ENCODE data around the gene AFDN.
"Not testable (repeated sequence)": the region's sequence is repeated elsewhere in the genome, so short reads cannot be mapped to it uniquely, and the experiment has no call there.

Gene AFDN

GRCh38 chr6:167996424-167997199 is 169.9 kb downstream of the AFDN start:
- H3K4me3 Mint-ChIP-seq: peak overlapping the region in 1 of 2 donors; percentile 23
- H3K4me1 Mint-ChIP-seq (ENCODE audit: low read depth in 2 of 2): no peaks in the 10 kb centered on the region
- H3K36me3 Mint-ChIP-seq (ENCODE audit: insufficient read depth): no peaks in the 10 kb centered on the region
- ATAC-seq (replicated peaks) (no peak), DNase-seq (no peak)
- H3K27me3 Mint-ChIP-seq: peaks cover 0 to 41% of the 10 kb centered on the region in 2 donors
- H3K9me3 Mint-ChIP-seq: no peaks in the 10 kb centered on the region
- H3K27ac Mint-ChIP-seq: no peak overlapping the region

- Mint-ChIP-seq H3K27me3 (peaks cover 0 to 41% of the 10 kb centered on the region in 2 donors), H3K4me3 (peak within 1 kb of the TSS in 1 of 2 donors; percentile 23), H3K4me1 (ENCODE audit: low read depth in 2 of 2) (no peaks in the 10 kb centered on the region), H3K27ac (no peak within 1 kb of the TSS), H3K36me3 (ENCODE audit: insufficient read depth) (no peaks in the 10 kb centered on the region), H3K9me3 (no peaks in the 10 kb centered on the region)
- DNase-seq (no peak), ATAC-seq (replicated peaks) (no peak)
These were observed 170.9 kb downstream of the AFDN start, which contains the start of gene KIF25 for GRCh38 chr6:167997642-167998041. Gene KIF25, plus strand, starts transcription at chr6:167997671. Its CDS starts 31,915 bp downstream, at chr6:168029586.

GRCh38 chr6:167998215-167998614 is 171.5 kb downstream of the AFDN start:
- H3K4me3 Mint-ChIP-seq: no peak overlapping the region
- no peak overlapping the region for H3K27ac Mint-ChIP-seq
- DNase-seq: no peak
- no peak for ATAC-seq (replicated peaks)
- peaks cover 0 to 41% of the 10 kb centered on the region in 2 donors for H3K27me3 Mint-ChIP-seq
- H3K36me3 Mint-ChIP-seq (ENCODE audit: insufficient read depth): no peaks in the 10 kb centered on the region
- H3K9me3 Mint-ChIP-seq: no peaks in the 10 kb centered on the region
- H3K4me1 Mint-ChIP-seq (ENCODE audit: low read depth in 2 of 2): no peaks in the 10 kb centered on the region

- DNase-seq (no peak), ATAC-seq (replicated peaks) (no peak)
These were observed 173.7 kb downstream of the AFDN start for GRCh38 chr6:168000198-168001028.

GRCh38 chr6:168001029-168001332 is 174.3 kb downstream of the AFDN start:
- Mint-ChIP-seq H3K4me1 (ENCODE audit: low read depth in 2 of 2) (no peaks in the 10 kb centered on the region), H3K36me3 (ENCODE audit: insufficient read depth) (no peaks in the 10 kb centered on the region), H3K27ac (no peak overlapping the region), H3K9me3 (no peaks in the 10 kb centered on the region), H3K4me3 (no peak overlapping the region), H3K27me3 (peaks cover 18 to 31% of the 10 kb centered on the region in 2 donors)
- ATAC-seq (replicated peaks) (no peak), DNase-seq (no peak)

More at GRCh38 chr6:168000198-168001028, 173.7 kb downstream of the AFDN start:
- H3K36me3 Mint-ChIP-seq (ENCODE audit: insufficient read depth): no peaks in the 10 kb centered on the region
- H3K27me3 Mint-ChIP-seq: peaks cover 17 to 36% of the 10 kb centered on the region in 2 donors
- no peak overlapping the region for H3K27ac Mint-ChIP-seq
- no peak overlapping the region for H3K4me3 Mint-ChIP-seq
- no peaks in the 10 kb centered on the region for H3K9me3 Mint-ChIP-seq
- no peaks in the 10 kb centered on the region for H3K4me1 Mint-ChIP-seq (ENCODE audit: low read depth in 2 of 2)

GRCh38 chr6:168001514-168001913 is 174.8 kb downstream of the AFDN start:
- not testable (repeated sequence) for H3K9me3 Mint-ChIP-seq; H3K36me3 Mint-ChIP-seq (ENCODE audit: insufficient read depth); H3K27ac Mint-ChIP-seq; H3K4me3 Mint-ChIP-seq; DNase-seq; H3K4me1 Mint-ChIP-seq (ENCODE audit: low read depth in 2 of 2); ATAC-seq (replicated peaks)
- H3K27me3 Mint-ChIP-seq: peaks cover 18 to 26% of the 10 kb centered on the region in 2 donors

GRCh38 chr6:168002804-168003203 is 176.1 kb downstream of the AFDN start:
- peaks cover 18 to 21% of the 10 kb centered on the region in 2 donors for H3K27me3 Mint-ChIP-seq
- no peaks in the 10 kb centered on the region for H3K4me1 Mint-ChIP-seq (ENCODE audit: low read depth in 2 of 2)
- DNase-seq (no peak), ATAC-seq (replicated peaks) (no peak)
- no peaks in the 10 kb centered on the region for H3K36me3 Mint-ChIP-seq (ENCODE audit: insufficient read depth)
- no peak overlapping the region for H3K27ac Mint-ChIP-seq
- no peaks in the 10 kb centered on the region for H3K9me3 Mint-ChIP-seq
- no peak overlapping the region for H3K4me3 Mint-ChIP-seq

GRCh38 chr6:168004023-168004422 is 177.3 kb downstream of the AFDN start:
- Mint-ChIP-seq H3K27me3 (peaks cover 14 to 18% of the 10 kb centered on the region in 2 donors), H3K4me1 (ENCODE audit: low read depth in 2 of 2) (no peaks in the 10 kb centered on the region), H3K27ac (no peak overlapping the region), H3K4me3 (no peak overlapping the region), H3K9me3 (no peaks in the 10 kb centered on the region), H3K36me3 (ENCODE audit: insufficient read depth) (no peaks in the 10 kb centered on the region)
- DNase-seq: no peak
- ATAC-seq (replicated peaks): no peak

GRCh38 chr6:168004945-168005344 is 178.2 kb downstream of the AFDN start:
- no peaks in the 10 kb centered on the region for H3K36me3 Mint-ChIP-seq (ENCODE audit: insufficient read depth)
- DNase-seq (no peak), ATAC-seq (replicated peaks) (no peak)
- H3K27ac Mint-ChIP-seq: no peak overlapping the region
- peaks cover 14 to 18% of the 10 kb centered on the region in 2 donors for H3K27me3 Mint-ChIP-seq
- H3K4me1 Mint-ChIP-seq (ENCODE audit: low read depth in 2 of 2): no peaks in the 10 kb centered on the region
- H3K4me3 Mint-ChIP-seq: no peak overlapping the region
- H3K9me3 Mint-ChIP-seq: peaks cover 0 to under 1% of the 10 kb centered on the region in 2 donors

GRCh38 chr6:168005796-168006195 is 179.1 kb downstream of the AFDN start:
- Mint-ChIP-seq H3K9me3 (peaks cover under 1 to 9% of the 10 kb centered on the region in 2 donors), H3K27ac (no peak overlapping the region), H3K27me3 (peaks cover 14 to 18% of the 10 kb centered on the region in 2 donors), H3K4me1 (ENCODE audit: low read depth in 2 of 2) (no peaks in the 10 kb centered on the region), H3K36me3 (ENCODE audit: insufficient read depth) (no peaks in the 10 kb centered on the region), H3K4me3 (no peak overlapping the region)
- ATAC-seq (replicated peaks) (no peak), DNase-seq (no peak)

GRCh38 chr6:168007592-168008338 is 181.1 kb downstream of the AFDN start:
- no peak for ATAC-seq (replicated peaks)
- peaks cover 14 to 18% of the 10 kb centered on the region in 2 donors for H3K27me3 Mint-ChIP-seq
- DNase-seq: no peak
- H3K27ac Mint-ChIP-seq: no peak overlapping the region
- H3K36me3 Mint-ChIP-seq (ENCODE audit: insufficient read depth): no peaks in the 10 kb centered on the region
- H3K4me3 Mint-ChIP-seq: no peak overlapping the region
- H3K9me3 Mint-ChIP-seq: peaks cover 3 to 19% of the 10 kb centered on the region in 2 donors
- no peaks in the 10 kb centered on the region for H3K4me1 Mint-ChIP-seq (ENCODE audit: low read depth in 2 of 2)

- no peak overlapping the region for H3K4me3 Mint-ChIP-seq
- DNase-seq (no peak), ATAC-seq (replicated peaks) (no peak)
- no peaks in the 10 kb centered on the region for H3K4me1 Mint-ChIP-seq (ENCODE audit: low read depth in 2 of 2)
- H3K27ac Mint-ChIP-seq: no peak overlapping the region
- peaks cover 3 to 19% of the 10 kb centered on the region in 2 donors for H3K9me3 Mint-ChIP-seq
- peaks cover 6 to 12% of the 10 kb centered on the region in 2 donors for H3K27me3 Mint-ChIP-seq
- H3K36me3 Mint-ChIP-seq (ENCODE audit: insufficient read depth): no peaks in the 10 kb centered on the region
These were observed 182.6 kb downstream of the AFDN start for GRCh38 chr6:168009331-168009730.

GRCh38 chr6:168011291-168011690 is 184.6 kb downstream of the AFDN start:
- ATAC-seq (replicated peaks) (no peak), DNase-seq (no peak)
- peaks cover 3 to 19% of the 10 kb centered on the region in 2 donors for H3K9me3 Mint-ChIP-seq
- no peak overlapping the region for H3K27ac Mint-ChIP-seq
- no peaks in the 10 kb centered on the region for H3K36me3 Mint-ChIP-seq (ENCODE audit: insufficient read depth)
- no peaks in the 10 kb centered on the region for H3K4me1 Mint-ChIP-seq (ENCODE audit: low read depth in 2 of 2)
- peaks cover 10 to 21% of the 10 kb centered on the region in 2 donors for H3K27me3 Mint-ChIP-seq
- no peak overlapping the region for H3K4me3 Mint-ChIP-seq
